ENCODE measurements around the gene TMEM147.
"Not testable (repeated sequence)": the region's sequence is repeated elsewhere in the genome, so short reads cannot be mapped to it uniquely, and the experiment has no call there.

TMEM147 gene

DNA sequence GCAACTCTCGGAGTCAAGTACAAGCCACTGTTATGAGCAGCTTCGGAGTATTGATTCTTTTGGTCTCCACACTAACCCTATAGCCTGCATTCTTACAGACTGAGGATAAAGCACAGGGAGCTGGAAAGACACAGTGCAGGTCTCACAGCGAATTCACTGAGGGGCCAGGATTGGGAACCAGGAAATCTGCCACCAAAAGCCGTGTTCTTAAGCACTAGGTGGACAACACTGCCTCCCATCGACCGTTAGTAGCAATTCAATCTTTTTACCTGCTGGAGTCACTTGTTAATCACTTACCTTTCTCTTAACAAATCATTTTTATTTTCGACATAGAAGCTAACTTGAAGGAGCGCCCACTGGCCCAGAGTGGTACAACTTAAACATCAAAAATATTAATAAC lies 46.8 kb downstream of the TMEM147 start:
- Histone ChIP-seq H3K9ac (ENCODE audit: low read length) (no peak overlapping the region), H2AFZ (ENCODE audit: insufficient read depth, low read length, poor library complexity) (no peak overlapping the region), H3K27me3 (ENCODE audit: insufficient read depth, low read length) (no peaks in the 10 kb centered on the region), H3K4me1 (ENCODE audit: control insufficient read depth in 1 of 2, insufficient read depth in 2 of 2, low read length in 2 of 2) (no peaks in the 10 kb centered on the region), H2BK120ac (ENCODE audit: insufficient read depth, low read length, poor library complexity) (no peak overlapping the region), H3K79me2 (ENCODE audit: control insufficient read depth, insufficient read depth, low read length, poor library complexity) (no peaks in the 10 kb centered on the region), H3K18ac (ENCODE audit: low read length) (no peak overlapping the region), H3K4me3 (ENCODE audit: low read depth, low read length) (no peak overlapping the region), H2AK5ac (ENCODE audit: low read length) (no peak overlapping the region), H4K12ac (ENCODE audit: low read depth, low read length) (no peak overlapping the region), H3K4ac (ENCODE audit: low read depth, low read length) (no peak overlapping the region), H2BK5ac (ENCODE audit: low read depth, low read length, poor library complexity) (no peak overlapping the region), H3K4me2 (ENCODE audit: low read length) (no peak overlapping the region), H2BK12ac (ENCODE audit: low read length) (no peak overlapping the region), H3K9me3 (ENCODE audit: insufficient read depth, low read depth, low read length) (no peaks in the 10 kb centered on the region), H3K27ac (ENCODE audit: low read depth, low read length) (no peak overlapping the region), H3K36me3 (ENCODE audit: control insufficient read depth in 1 of 2, insufficient read depth in 2 of 2, low read length in 2 of 2) (no peaks in the 10 kb centered on the region), H3K14ac (ENCODE audit: low read length) (no peak overlapping the region), H3K79me1 (ENCODE audit: low read length) (no peaks in the 10 kb centered on the region), H4K91ac (ENCODE audit: low read depth, low read length) (no peak overlapping the region), H3K23ac (ENCODE audit: low read length) (no peak overlapping the region), H4K8ac (ENCODE audit: low read depth, low read length) (no peak overlapping the region)
- peak in 1 of 2 donors; percentile 49 for DNase-seq
- no CpG with 5 or more reads among the region's 8 CpGs for WGBS (ENCODE audit: extremely low coverage, insufficient coverage, insufficient read length)

DNA sequence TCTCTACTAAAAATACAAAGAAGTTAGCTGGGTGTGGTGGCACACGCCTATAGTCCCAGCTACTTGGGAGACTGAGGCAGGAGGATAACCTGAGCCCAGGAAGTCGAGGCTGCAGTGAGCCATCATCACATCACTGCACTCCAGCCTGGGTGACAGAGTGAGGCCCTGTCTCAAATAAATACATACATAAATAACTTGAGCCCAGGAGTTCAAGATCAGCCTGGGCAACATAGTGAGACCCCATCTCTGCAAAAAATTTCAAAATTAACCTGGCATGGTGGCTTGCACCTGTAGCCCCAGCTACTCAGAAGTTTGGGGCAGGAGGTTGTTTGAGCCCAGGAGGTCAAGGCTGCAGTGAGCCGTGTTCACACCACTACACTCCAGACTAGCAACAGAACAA lies 49.6 kb downstream of the TMEM147 start:
- H3K27ac ChIP-seq (ENCODE audit: low read depth, low read length); H3K14ac ChIP-seq (ENCODE audit: low read length); H4K12ac ChIP-seq (ENCODE audit: low read depth, low read length): not testable (repeated sequence)

DNA sequence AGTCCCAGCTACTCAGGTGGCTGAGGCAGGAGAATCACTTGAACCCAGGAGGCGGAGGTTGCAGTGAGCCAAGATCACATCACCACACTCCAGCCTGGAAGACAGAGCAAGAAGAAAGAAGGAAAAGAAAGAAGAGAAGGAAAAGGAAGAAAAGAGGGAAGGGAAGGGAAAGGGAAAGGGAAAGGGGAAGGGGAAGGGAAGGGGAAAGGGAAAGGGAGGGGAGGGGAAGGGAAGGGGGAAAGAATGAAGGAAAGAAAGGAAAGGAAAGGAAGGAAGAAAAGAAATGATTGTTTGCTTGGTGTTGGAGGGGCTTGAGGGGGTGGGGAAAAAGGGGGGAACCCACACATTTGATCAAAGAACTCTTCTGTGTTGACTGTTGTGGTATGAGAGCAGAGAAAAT lies 50.5 kb downstream of the TMEM147 start:
- Histone ChIP-seq H3K27me3 (ENCODE audit: insufficient read depth, low read length) (no peaks in the 10 kb centered on the region), H2BK12ac (ENCODE audit: low read length) (no peak overlapping the region), H3K4me3 (ENCODE audit: low read depth, low read length) (no peak overlapping the region), H4K91ac (ENCODE audit: low read depth, low read length) (no peak overlapping the region), H3K36me3 (ENCODE audit: control insufficient read depth in 1 of 2, insufficient read depth in 2 of 2, low read length in 2 of 2) (no peaks in the 10 kb centered on the region), H4K8ac (ENCODE audit: low read depth, low read length) (no peak overlapping the region), H3K4ac (ENCODE audit: low read depth, low read length) (no peak overlapping the region), H2BK5ac (ENCODE audit: low read depth, low read length, poor library complexity) (no peak overlapping the region), H4K12ac (ENCODE audit: low read depth, low read length) (no peak overlapping the region), H3K27ac (ENCODE audit: low read depth, low read length) (no peak overlapping the region), H2AK5ac (ENCODE audit: low read length) (no peak overlapping the region), H3K18ac (ENCODE audit: low read length) (no peak overlapping the region), H3K9me3 (ENCODE audit: insufficient read depth, low read depth, low read length) (no peaks in the 10 kb centered on the region), H3K4me2 (ENCODE audit: low read length) (no peak overlapping the region), H3K9ac (ENCODE audit: low read length) (no peak overlapping the region), H3K4me1 (ENCODE audit: control insufficient read depth in 1 of 2, insufficient read depth in 2 of 2, low read length in 2 of 2) (no peaks in the 10 kb centered on the region), H3K23ac (ENCODE audit: low read length) (no peak overlapping the region), H3K14ac (ENCODE audit: low read length) (no peak overlapping the region), H2BK120ac (ENCODE audit: insufficient read depth, low read length, poor library complexity) (no peak overlapping the region), H3K79me1 (ENCODE audit: low read length) (no peaks in the 10 kb centered on the region), H3K79me2 (ENCODE audit: control insufficient read depth, insufficient read depth, low read length, poor library complexity) (no peaks in the 10 kb centered on the region), H2AFZ (ENCODE audit: insufficient read depth, low read length, poor library complexity) (no peak overlapping the region)
- DNase-seq = no peak
- WGBS (ENCODE audit: extremely low coverage, insufficient coverage, insufficient read length) = no CpG with 5 or more reads among the region's 1 CpG

More for the DNA sequence above, 49.6 kb downstream of the TMEM147 start:
- not testable (repeated sequence) for H4K8ac ChIP-seq (ENCODE audit: low read depth, low read length); H3K9ac ChIP-seq (ENCODE audit: low read length); H3K23ac ChIP-seq (ENCODE audit: low read length); H3K4me1 ChIP-seq (ENCODE audit: control insufficient read depth in 1 of 2, insufficient read depth in 2 of 2, low read length in 2 of 2); H3K4me3 ChIP-seq (ENCODE audit: low read depth, low read length); H3K4me2 ChIP-seq (ENCODE audit: low read length); H2BK120ac ChIP-seq (ENCODE audit: insufficient read depth, low read length, poor library complexity); H3K9me3 ChIP-seq (ENCODE audit: insufficient read depth, low read depth, low read length); H2BK12ac ChIP-seq (ENCODE audit: low read length); H3K79me2 ChIP-seq (ENCODE audit: control insufficient read depth, insufficient read depth, low read length, poor library complexity); H3K18ac ChIP-seq (ENCODE audit: low read length); H3K27me3 ChIP-seq (ENCODE audit: insufficient read depth, low read length); H3K4ac ChIP-seq (ENCODE audit: low read depth, low read length); H2AFZ ChIP-seq (ENCODE audit: insufficient read depth, low read length, poor library complexity); H2BK5ac ChIP-seq (ENCODE audit: low read depth, low read length, poor library complexity); H4K91ac ChIP-seq (ENCODE audit: low read depth, low read length); DNase-seq; H3K36me3 ChIP-seq (ENCODE audit: control insufficient read depth in 1 of 2, insufficient read depth in 2 of 2, low read length in 2 of 2); H2AK5ac ChIP-seq (ENCODE audit: low read length); H3K79me1 ChIP-seq (ENCODE audit: low read length)
- WGBS (ENCODE audit: extremely low coverage, insufficient coverage, insufficient read length) = no CpG with 5 or more reads among the region's 3 CpGs

DNA sequence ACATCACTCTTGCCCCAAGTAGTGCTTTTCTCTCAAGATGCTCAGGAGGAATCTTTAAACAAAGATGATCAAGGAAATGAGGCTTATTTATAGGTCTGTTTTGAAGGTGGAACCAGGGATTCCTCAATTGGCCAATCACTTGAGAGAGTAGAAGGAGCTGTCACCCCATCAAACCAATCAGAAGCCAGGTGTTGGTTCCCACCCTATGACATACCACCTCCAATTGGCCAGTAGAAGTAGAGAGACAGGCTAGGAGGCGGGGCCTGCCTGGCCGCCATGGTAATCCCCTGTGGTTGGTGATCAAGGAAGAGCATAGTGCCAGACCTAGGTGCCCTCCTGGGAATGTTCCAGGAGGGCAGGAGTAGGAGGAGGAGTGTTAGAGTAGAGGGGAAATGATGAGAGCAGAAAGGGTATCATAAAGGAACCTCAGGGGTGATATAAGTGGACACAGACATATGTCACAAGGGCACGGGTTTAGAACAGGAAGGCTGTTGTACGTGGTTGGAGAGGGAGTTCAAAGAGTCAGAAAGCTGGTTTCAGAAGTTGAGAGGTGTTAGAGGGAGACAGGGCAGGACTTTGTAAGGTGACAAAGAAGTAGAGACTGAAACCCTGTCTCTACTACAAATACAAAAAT lies 51.1 kb downstream of the TMEM147 start:
- Histone ChIP-seq H3K27me3 (ENCODE audit: insufficient read depth, low read length) (no peaks in the 10 kb centered on the region), H3K14ac (ENCODE audit: low read length) (no peak overlapping the region), H3K4me3 (ENCODE audit: low read depth, low read length) (no peak overlapping the region), H4K91ac (ENCODE audit: low read depth, low read length) (no peak overlapping the region), H3K23ac (ENCODE audit: low read length) (no peak overlapping the region), H3K4me2 (ENCODE audit: low read length) (no peak overlapping the region), H2BK5ac (ENCODE audit: low read depth, low read length, poor library complexity) (no peak overlapping the region), H3K4me1 (ENCODE audit: control insufficient read depth in 1 of 2, insufficient read depth in 2 of 2, low read length in 2 of 2) (no peaks in the 10 kb centered on the region), H3K36me3 (ENCODE audit: control insufficient read depth in 1 of 2, insufficient read depth in 2 of 2, low read length in 2 of 2) (no peaks in the 10 kb centered on the region), H2AFZ (ENCODE audit: insufficient read depth, low read length, poor library complexity) (no peak overlapping the region), H3K18ac (ENCODE audit: low read length) (no peak overlapping the region), H3K27ac (ENCODE audit: low read depth, low read length) (no peak overlapping the region), H2BK120ac (ENCODE audit: insufficient read depth, low read length, poor library complexity) (no peak overlapping the region), H3K9ac (ENCODE audit: low read length) (no peak overlapping the region), H3K9me3 (ENCODE audit: insufficient read depth, low read depth, low read length) (no peaks in the 10 kb centered on the region), H2AK5ac (ENCODE audit: low read length) (no peak overlapping the region), H3K79me1 (ENCODE audit: low read length) (no peaks in the 10 kb centered on the region), H3K4ac (ENCODE audit: low read depth, low read length) (no peak overlapping the region), H3K79me2 (ENCODE audit: control insufficient read depth, insufficient read depth, low read length, poor library complexity) (no peaks in the 10 kb centered on the region), H4K8ac (ENCODE audit: low read depth, low read length) (no peak overlapping the region), H2BK12ac (ENCODE audit: low read length) (no peak overlapping the region), H4K12ac (ENCODE audit: low read depth, low read length) (no peak overlapping the region)
- DNase-seq = no peak
- no CpG with 5 or more reads among the region's 4 CpGs for whole genome bisulfite sequencing (ENCODE audit: extremely low coverage, insufficient coverage, insufficient read length)
